GM04503 (cell line): ENCODE data around the gene ADORA2A.

Experiments
- DNase-seq: peaks from one replicate; pipeline ENCODE4 v3.0.0-alpha.2; 2012; ENCODE audit warnings: low read depth

The ADORA2A gene

DNA sequence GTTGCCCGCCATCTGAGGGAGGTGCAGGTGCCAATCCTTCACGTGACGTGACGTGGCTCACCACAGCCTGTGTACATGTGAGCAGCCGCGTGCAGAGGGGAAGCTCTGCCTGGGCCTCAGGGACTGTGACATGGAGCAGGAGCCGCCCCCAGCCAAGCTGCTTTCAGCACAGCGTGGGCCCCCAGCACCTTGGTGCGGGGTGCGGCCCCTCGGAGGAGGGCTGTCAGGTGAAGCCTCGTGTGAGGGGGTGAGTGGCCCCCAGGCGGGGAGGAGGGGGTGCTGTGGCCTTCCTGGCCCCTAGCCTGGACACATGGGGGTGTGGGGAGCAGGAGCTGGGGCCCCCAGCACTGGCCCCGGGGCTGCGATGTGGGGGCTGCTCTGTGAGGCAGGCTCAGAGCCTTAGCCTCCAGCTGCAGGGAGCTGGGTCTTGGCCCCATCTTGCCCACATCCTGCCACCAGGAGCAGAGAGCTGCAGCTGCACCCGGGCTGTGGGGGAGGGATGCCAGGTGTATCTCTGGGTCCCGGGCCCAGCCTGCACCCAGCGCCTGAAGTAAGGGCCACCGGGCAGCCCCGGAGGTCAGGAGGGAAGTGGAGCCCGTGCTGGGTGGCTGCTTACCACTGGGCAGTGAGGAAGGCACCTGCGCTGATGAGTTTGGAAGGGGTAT is at the start of gene ADORA2A:
Gene ADORA2A, plus strand, starts transcription at position 100 of the 665 bp plus-strand sequence. CDS start 5,806 bp downstream, outside the sequence.
- DNase-seq, result no peak

DNA sequence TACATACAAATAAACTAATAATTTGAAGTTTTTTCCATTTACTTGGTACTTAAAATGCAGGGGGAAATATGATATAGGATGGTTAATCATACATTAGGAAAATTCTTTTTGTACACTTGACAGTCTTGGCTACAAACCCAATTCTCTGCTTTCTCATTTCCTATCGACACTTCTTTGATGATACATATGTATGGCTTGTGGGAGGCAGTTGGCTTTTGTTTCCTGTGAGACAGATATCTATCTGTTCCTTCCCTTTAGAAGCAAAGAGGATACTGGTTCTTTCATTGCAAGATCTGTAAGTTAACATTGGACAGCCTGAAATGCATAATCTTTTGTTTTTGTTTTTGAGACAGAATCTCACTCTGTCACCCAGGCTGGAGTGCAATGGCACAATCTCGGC is 47.9 kb upstream of the ADORA2A start:
- DNase-seq, result no peak

DNA sequence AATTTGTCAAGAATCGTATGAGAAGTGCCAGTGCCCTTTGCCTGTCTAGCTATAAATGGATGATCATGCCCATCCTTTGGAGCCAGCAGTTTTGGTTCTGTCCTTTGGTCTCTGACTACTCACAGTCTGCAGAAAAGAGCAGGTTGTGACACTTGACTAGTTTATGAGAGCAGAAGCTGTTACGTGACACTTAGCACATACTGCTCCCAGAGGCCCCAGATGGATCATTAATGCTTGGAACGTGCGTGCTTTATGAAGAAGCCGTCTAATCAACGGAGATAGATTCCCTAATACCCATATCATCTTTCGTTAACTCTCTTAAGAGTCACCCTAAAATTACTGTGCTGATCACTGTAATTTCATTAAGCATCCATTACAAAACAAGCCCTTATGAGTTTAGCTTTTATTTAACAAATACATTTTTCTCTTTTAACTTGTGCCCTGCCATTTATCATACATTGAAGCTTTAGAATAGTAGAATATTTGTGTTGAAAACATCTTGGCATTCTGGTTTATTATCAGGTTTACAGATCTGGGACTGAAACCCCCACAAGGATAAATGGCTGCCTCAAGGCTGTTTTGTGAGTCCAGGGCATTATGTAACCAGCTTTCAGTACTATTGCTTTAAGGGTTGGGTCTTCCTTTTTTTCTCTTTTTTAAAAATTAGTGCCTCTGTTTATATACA is 47.0 kb upstream of the ADORA2A start:
- no peak for DNase-seq

DNA sequence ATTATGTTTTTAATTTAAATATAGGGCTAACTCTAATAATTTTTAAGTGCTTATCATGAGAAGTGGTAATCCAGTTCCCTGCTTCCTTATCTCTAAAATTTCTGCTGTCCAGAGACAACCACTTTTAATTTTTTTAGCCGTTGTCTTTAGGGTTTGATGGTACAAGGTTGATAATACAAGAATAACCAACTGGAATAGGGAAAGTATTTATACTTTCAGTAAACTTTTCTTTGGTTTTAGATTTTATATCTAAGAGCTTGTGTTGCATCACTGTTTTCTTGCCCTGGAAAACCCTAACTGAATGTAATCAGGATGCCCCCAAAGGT is 46.5 kb upstream of the ADORA2A start:
- no peak for DNase-seq

DNA sequence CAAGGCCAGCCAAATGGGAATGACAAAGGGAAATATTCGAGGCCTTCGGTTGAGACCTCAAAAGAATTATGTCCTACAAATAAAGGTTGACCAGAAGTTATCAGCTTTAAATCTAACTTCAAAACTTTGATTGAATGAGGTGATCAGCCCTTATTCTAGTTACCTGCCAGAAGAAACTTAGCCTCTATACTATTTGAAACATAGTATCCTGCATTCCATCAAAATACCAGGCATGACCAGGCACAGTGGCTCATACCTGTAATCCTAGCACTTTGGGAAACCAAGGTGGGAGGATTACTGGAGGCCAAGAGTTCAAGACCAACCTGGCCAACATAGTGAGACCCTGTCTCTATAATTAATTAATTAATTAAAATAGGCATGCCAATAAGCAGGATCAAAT is 44.3 kb upstream of the ADORA2A start:
- DNase-seq, result no peak

DNA sequence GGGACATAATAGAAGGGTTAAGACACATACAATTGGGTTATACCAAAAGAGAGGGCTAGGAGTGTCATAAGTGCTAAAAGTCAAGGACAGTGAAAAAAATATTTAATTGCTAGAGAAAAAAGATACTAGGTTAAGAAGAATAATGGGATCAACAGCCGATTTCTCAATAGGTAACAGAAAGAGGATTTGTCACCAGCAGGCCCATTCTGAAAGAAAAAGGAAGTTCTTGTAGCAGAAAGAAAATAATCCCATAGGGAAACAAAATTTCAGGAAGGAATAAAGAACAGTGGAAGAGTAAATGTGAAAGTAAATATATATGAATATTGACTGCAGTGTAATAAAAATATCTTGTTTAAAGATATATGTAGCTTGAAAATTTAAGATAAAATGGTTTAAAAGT is 43.3 kb upstream of the ADORA2A start:
- no peak for DNase-seq

DNA sequence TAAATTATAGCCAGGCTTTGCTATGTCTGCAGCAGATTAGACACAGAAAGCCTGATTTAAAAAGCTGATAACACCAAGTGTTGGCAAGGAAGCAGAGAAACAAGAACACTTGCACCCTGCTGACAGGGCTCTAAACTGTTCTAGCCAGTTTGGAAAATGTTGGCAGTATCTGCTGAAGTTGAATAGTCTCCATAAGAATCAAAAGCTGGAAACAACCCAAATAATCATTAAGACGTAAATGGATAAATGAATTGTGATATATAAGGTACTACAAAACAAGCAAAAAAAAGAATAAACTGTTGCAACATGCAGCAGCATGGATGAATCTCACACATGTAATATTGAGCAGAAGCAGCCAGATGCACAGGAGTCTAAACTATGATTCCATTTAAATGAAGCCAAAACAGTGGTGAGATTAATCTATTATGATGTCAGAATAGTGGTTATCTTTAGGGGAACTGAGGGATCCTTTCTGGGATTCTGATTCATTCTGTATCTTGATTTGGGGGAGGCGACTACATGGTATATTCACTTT is 40.4 kb upstream of the ADORA2A start:
- DNase-seq, result no peak

DNA sequence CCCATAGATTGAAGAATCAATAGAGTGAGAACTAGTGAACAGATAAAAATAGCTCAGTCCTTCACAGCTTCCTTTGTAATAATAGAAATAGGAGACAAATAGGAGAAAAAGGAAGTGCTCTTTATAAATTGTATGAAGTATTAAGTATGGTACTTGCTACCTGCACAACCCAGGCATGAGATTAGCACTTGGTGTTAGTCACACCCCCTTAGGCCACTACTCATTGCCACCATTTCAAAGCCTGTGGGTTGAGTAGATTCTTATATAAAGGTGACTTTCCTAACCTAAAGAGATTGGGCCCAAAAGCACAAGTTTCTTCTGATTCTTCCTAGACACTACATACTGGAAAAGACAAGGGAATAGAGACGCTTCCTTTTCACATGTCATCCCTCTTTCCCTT is 37.7 kb upstream of the ADORA2A start:
- DNase-seq, result no peak

DNA sequence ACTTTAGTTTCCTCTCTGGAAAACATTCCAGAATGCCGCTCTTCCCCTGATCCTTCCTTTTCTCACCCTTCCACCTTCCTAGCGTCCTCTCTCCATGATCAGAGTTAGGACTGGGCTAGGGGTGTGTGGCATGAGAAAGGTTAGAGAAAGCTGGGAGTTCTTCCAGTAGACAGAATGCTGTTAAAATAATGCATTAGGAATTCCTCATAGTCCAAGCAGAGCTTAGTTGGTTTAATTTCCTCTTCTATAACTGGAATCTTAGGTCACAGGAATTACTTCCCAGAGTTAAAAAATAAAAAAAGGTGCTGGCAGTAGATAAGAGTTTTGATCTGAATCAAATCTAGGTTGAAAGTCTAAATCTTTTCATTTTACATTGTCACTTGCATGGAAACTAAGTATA is 37.2 kb upstream of the ADORA2A start:
- DNase-seq, result no peak

DNA sequence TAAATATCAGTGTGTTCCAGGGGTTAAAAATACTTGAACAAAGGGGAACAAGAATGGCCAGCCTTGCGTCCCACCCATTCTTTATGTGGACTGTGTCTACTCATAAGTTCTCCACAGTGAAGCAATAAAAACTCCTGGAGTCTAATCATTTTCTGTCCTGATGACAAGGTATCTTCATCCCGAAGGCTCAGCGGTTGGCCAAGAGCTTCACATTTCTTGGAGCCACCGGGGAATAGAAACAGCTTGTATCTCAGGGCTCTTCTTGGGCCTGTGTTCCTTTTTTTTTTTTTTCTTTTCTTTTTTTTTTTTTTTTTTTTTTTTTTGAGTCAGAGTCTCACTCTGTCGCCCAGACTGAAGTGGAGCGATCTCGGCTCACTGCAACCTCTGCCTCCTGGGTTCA is 36.8 kb upstream of the ADORA2A start:
- DNase-seq, result no peak

DNA sequence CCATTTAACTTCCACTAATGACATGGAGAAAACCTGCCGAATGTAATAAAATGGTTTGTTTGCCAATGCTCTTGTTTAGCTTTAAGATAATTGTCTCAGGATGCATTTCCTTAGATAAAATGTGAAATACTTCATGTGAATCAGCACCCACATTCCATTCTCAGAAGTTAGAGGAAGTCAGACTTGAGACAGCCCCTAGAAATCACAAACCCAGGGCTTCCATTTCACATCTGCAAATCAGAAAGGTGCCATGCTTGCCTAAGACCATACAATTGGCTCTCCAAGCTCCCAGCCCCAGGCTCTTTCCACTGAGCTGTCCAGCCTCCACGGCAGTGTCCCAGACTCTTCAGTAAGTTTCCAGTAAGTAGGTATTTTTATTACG is 35.6 kb upstream of the ADORA2A start:
- DNase-seq, result peak; percentile 63

DNA sequence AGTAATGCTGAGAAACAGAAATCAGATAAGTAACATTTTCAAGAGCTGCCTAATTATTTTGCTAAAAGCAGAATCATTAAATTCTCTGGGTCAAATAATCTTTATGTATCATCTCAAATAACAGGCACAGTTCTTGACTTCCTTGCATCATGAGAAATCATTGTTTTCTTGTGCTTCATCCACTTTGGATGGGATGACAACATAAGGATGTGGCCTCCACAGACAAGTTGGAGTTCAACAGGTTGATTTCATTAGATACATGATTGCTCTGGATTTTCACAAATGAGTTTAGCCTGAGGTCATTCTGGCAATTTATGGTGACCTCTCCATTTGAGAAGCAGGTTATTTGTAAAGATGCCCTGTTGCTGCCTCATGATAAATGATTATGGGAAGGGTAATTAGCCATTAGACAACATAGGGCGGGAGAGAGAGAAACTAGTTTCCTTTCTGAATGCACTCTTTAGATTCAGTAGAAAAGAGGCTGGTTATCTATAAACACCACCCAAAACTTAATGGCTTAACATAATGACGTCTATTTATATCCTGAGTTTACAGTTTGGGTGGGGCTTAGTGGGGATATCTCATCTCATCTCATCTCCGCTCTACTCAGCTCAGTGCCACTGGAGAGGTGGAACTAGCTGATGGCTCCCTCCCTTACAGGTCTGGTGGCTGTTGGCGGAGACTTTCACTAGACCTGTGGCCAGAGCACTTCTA is 35.0 kb upstream of the ADORA2A start:
- DNase-seq, result no peak

DNA sequence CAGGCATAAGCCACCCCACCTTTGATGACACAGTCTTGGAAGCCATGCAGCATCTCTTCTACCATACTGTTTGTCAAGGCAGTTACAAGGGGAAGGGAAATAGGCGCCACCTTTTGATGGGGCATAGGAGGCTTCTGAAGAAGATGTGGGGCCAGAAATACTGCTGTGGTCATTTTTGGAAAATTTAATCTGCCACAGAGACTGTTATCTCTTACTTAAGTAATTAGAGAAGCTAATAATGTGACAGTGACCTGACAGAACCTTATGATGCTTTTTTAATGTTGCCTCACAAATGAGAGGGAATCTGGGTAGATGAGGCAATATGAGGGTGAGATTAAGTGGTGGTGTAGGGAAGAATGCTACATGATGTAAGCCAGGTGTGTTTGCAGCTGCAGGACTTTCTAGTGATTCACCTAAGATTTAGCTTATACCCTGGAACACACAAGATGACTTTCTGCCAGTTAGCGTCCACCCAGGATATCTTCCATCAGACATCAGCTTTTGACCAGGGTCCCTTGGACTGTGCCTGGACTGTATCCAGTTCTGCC is 34.3 kb upstream of the ADORA2A start:
- DNase-seq, result no peak

DNA sequence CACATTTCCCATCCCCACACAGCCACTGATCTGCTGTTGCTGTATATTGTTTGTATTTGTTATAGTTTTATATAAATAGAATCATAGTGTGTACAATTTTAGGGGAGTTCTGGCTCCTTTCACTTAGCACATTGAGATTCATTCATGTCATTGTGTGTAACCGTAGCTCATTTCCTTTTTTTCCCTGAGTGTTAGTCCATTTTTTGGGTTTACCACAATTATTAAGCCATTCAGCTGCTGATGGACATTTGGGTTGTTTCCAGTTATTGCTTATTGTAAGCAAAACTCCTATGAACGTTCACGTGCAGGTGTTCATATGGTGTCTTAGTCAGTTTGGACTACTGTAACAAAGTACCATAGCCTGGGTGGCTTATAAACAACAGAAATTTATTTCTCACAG is 33.6 kb upstream of the ADORA2A start:
- DNase-seq, result no peak

DNA sequence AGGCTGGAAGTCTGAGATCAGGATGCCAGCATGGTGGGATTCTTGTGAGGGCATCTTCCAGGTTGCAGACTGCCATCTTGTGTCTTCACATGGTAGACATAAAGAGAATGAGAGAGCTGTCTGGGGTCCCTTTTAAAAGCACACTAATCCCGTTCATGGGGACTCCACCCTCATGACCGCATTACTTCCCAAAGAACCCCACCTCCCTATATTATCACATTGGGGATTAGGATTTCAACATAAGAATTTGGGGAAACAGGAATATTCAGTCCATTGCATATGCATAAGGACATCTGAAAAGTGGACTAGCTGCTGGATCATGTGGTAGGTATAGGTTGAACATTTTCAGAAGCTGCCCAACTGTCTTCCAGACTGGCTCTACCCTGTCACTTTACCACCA is 33.1 kb upstream of the ADORA2A start:
- no peak for DNase-seq

DNA sequence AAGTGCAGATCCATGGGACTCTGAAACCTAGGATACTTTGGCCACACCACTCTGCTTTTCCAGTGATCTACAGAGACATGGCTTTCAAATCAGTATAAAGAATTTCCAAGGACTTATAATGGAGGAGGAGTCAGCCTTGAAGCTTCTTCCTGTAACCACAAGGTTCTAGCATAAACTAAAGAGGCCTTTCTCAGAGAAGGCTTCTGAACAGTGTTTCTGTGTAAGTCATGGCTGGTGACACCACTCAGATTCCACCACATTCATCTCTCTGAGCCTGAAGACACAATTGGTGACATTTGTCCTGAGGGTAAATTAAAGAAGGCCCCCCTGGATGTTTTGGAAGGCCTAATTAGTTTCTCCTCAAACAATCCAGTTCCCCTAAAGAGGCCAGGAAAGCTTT is 29.0 kb upstream of the ADORA2A start:
- DNase-seq, result no peak

DNA sequence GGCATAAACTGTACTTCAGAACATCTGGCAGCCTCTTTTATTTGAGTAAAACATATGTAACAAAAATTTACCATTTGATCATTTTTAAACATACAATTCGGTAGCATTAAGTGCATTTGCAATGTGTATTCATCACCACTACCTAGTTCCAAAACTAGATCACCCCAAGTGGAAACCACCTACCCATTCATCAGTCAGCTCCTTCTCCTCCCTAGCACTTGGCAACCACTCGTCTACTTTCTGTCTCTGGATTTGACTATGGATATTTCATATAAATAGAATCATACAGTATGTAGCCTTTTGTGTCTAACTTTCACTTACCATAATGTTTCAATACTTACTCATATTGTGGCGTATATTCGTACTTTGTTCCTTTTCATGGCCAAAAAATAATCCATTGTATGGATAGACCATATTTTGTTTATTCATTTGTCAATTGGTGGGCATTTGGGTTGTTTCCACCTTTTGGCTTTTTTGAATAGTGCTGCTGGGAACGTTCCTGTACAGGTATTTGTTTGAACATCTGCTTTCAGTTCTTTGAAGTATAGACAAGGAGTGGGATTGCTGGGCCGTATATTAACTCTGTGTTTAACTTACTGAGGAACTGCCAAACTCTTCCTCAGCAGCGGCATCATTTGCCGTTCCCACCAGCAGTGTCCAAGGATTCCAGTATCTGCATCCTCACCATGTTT is 27.2 kb upstream of the ADORA2A start:
- DNase-seq, result no peak

DNA sequence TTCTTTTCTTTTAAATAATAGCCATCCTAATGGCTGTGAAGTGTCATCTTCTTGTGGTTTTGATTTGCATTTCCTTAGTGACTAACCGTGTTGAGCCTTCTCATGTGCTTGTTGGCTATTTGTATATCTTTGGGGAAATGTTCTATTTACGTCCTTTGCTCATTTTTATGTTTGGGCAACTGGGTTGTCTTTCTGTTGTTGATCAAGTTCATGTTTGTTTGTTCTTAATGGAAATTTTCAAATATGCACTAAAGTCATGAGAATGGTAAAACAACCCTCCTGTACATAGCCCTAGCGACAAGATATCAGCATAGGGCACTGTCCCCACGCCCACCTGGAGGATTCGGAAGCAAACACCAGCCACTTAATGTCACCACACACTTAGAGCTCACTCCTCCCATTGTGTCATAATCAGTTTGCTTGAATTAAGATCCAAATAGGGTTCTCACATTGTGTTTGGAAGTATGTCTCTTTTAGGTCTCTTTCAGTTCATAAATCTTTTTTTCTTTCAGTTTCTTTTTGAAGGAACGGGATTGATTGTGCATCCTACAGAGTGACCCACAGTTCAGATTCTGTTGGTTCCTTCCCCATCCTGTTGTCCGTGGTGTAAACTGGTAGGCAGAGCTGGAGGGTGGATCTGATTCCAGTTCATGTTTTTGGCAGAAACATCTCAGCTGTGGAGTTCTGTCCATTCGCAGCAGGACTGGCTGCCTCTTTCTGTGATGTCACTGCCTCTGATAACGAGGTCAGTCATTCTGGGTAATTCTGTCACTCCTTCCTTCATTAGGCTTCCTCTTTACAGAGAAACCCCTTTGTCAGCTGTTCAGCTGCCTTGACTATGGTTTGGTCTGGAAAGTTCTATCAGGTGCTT is 26.4 kb upstream of the ADORA2A start:
- no peak for DNase-seq

DNA sequence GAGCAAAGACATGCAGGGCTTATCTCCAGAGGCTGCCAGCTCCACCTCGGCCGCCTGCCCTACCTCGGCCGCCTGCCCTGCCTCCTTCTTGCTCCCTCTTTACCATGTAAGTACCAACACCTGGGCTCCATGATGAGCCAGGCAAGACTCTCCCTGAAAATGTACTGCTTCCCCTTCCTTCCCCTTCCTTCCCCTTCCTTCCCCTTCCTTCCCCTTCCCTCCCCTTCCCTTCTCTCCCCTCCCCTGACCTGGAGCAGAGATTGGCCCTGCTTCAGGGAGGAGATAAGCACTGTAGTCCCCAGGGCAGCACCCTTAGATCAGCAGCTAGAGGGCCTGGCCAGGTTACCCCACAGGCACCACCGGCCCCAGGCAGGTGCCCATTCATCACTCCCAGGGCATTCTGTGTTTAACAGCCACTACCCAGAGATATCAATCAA is 25.4 kb upstream of the ADORA2A start:
- DNase-seq, result no peak

DNA sequence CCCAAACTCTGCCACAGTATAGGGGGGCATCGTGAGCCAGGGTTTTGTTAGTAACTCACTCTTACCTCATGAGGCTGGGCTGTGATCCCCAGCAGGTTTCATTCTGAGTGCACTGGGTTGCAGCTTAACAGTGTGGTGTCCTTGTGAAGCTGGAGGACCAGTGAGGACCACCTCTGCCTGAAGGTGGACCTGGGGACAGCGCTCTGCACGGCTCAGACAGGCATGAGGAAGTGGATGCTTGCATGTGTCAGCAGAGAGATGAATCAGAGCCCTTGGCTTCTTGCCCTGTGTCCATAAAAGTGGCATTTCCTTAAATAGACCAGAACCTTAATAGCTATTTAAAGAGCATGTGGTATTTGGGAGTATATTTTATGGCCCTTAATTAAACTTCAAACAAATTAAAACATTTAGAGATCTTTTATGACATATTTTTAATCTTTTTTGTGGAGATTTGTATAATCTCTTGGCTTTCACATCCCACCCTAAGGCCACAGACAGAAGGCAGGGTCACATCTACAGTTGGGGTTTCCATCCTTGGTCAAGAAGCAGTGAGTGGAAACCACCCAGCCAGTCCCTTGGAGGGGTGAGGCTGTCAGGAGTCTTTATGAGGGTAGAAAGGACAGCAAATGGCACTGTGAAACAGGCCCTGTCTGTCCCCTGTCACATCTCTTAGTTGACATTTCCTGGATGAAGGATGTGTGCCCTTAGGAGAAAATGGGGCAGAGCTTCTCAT is 24.8 kb upstream of the ADORA2A start:
- peak; percentile 81 for DNase-seq

DNA sequence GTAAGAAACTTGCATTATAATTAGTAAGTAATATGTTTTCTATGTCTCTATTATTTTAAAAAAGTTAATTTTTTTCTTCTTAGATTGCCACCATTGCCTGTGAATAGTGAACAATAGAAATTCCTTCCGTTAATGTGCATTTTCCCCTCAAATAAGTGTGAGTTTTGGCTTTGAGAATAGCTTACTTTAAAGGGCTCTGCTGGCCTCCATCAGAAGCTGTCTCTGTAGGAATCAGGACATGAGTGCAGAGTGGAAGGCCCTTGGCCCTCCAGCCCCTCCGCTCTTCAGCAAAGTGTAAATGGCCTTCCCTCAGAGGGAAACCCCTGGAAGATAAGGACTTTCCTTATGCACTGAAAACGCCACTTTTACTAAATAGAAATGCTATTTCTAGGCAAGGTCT is 24.1 kb upstream of the ADORA2A start:
- no peak for DNase-seq
